Measurements from ENCODE around the gene MED10.

GRCh38 chr5:6393596-6394194 lies 15.3 kb upstream of the MED10 start:
- TF ChIP-seq CTCF (IDR thresholded peaks at IDR 0.05; ENCODE audit: poor library complexity) = no peak
- no peak for TF ChIP-seq EZH2phosphoT487 (IDR thresholded peaks at IDR 0.05; ENCODE audit: low read depth, severe bottlenecking, unreplicated experiment)

All from hepatocyte (in vitro differentiated cells).